H1 (cell line): Measurements from ENCODE around the gene SIRT3. TPM values are rescaled to one million over a fixed set of nuclear protein-coding genes. Genes with fewer than 3 reads are reported as not detected.
A peak's percentile ranks its signal among the peaks of the same experiment; 100 is the strongest.

Experiments
- CEBPB ChIP-seq: IDR thresholded peaks from 2 replicates; pipeline ENCODE4 v1.6.1; 2012; ENCODE audit warnings: low read depth, low read length
- CHD2 ChIP-seq: IDR thresholded peaks from 2 replicates; pipeline ENCODE4 v1.6.1; 2012; ENCODE audit warnings: low read length, improper control_type of control experiment
- CTBP2 ChIP-seq: IDR thresholded peaks from 2 replicates; pipeline ENCODE4 v1.7.0; 2011; ENCODE audit warnings: borderline replicate concordance, mild to moderate bottlenecking, moderate library complexity, mixed read lengths, low read length; ENCODE audit not compliant: insufficient read depth, insufficient read length
- EGR1 ChIP-seq: IDR thresholded peaks from 2 replicates; pipeline ENCODE4 v1.6.1; 2011; ENCODE audit warnings: low read depth, low read length, borderline replicate concordance
- EP300 ChIP-seq, 2 experiments: IDR thresholded peaks; 1 replicate in 1 of 2; 2 replicates in 1 of 2; pipeline ENCODE4 v1.6.1; 2011 to 2012; ENCODE audit warnings: low read depth in 2 of 2, low read length in 2 of 2, mild to moderate bottlenecking in 2 of 2, borderline replicate concordance in 1 of 2, inconsistent platforms in 1 of 2, moderate library complexity in 1 of 2
- EZH2 ChIP-seq: fragments of 200-600 bp; sonication (generic); IDR thresholded peaks from 2 replicates; pipeline ENCODE4 v1.7.1; 2012; ENCODE audit warnings: low read depth, mild to moderate bottlenecking, moderate library complexity, low read length, inconsistent platforms; ENCODE audit not compliant: severe bottlenecking
- GTF2F1 ChIP-seq: IDR thresholded peaks from 2 replicates; pipeline ENCODE4 v1.6.1; 2012; ENCODE audit warnings: low read depth, low read length, improper control_type of control experiment, borderline replicate concordance
- HDAC2 ChIP-seq, 2 experiments: fragments of 300-600 bp in 1 of 2; sonication (generic) in 1 of 2; IDR thresholded peaks; 2 replicates each; pipeline ENCODE4 v1.6.1; 2011 to 2012; ENCODE audit warnings: low read depth in 2 of 2, low read length in 2 of 2, mild to moderate bottlenecking in 2 of 2, moderate library complexity in 2 of 2, borderline replicate concordance in 1 of 2, inconsistent platforms in 1 of 2
- KDM4A ChIP-seq: IDR thresholded peaks from one replicate; pipeline ENCODE4 v1.7.1; 2012; ENCODE audit warnings: low read depth, mild to moderate bottlenecking, moderate library complexity, low read length, inconsistent platforms; ENCODE audit not compliant: severe bottlenecking
- NANOG ChIP-seq: IDR thresholded peaks from 2 replicates; pipeline ENCODE4 v1.6.1; 2011; ENCODE audit warnings: low read length, low read depth, mild to moderate bottlenecking, inconsistent platforms; ENCODE audit not compliant: insufficient read depth, poor library complexity, severe bottlenecking
- NRF1 ChIP-seq: IDR thresholded peaks from 2 replicates; pipeline ENCODE4 v1.6.1; 2011; ENCODE audit warnings: mild to moderate bottlenecking, low read depth, low read length, improper control_type of control experiment
- POU5F1 ChIP-seq: IDR thresholded peaks from 2 replicates; pipeline ENCODE4 v1.6.1; 2011; ENCODE audit warnings: low read depth, mild to moderate bottlenecking, low read length, moderate library complexity
- RAD21 ChIP-seq, 2 experiments: IDR thresholded peaks in 1 of 2; conservative IDR thresholded peaks in 1 of 2; 2 replicates each; pipeline ENCODE4 v1.6.1; 2011; ENCODE audit warnings: low read depth in 2 of 2, low read length in 2 of 2, improper control_type of control experiment in 1 of 2, inconsistent platforms in 1 of 2, mild to moderate bottlenecking in 1 of 2, moderate library complexity in 1 of 2
- RBBP5 ChIP-seq: IDR thresholded peaks from 2 replicates; pipeline ENCODE4 v1.7.1; 2012; ENCODE audit warnings: low read depth, mild to moderate bottlenecking, inconsistent platforms, low read length, moderate library complexity, borderline replicate concordance
- RFX5 ChIP-seq: IDR thresholded peaks from 2 replicates; pipeline ENCODE4 v1.6.1; 2011; ENCODE audit warnings: low read depth, low read length, improper control_type of control experiment, borderline replicate concordance
- RNF2 ChIP-seq: fragments of 200-900, 300-1000 bp; sonication (generic); IDR thresholded peaks from 2 replicates; pipeline ENCODE4 v1.7.1; 2016; ENCODE audit warnings: borderline replicate concordance, low read depth, mild to moderate bottlenecking, antibody characterized with exemption, low read length; ENCODE audit not compliant: poor library complexity, severe bottlenecking; ENCODE audit errors: missing control alignments
- RXRA ChIP-seq: IDR thresholded peaks from 2 replicates; pipeline ENCODE4 v1.6.1; 2011; ENCODE audit warnings: low read depth, mild to moderate bottlenecking, low read length, moderate library complexity; ENCODE audit not compliant: insufficient read depth
- SIX5 ChIP-seq: IDR thresholded peaks from 2 replicates; pipeline ENCODE4 v1.6.1; 2011; ENCODE audit warnings: mild to moderate bottlenecking, low read depth, low read length
- SP4 ChIP-seq: IDR thresholded peaks from 2 replicates; pipeline ENCODE4 v1.6.1; 2012; ENCODE audit warnings: low read length, inconsistent platforms
- TAF7 ChIP-seq: optimal IDR thresholded peaks from 2 replicates; pipeline ENCODE3; 2011; ENCODE audit warnings: low read depth, mild to moderate bottlenecking, inconsistent platforms, low read length, moderate library complexity, borderline replicate concordance
- TBP ChIP-seq: IDR thresholded peaks from 2 replicates; pipeline ENCODE4 v1.6.1; 2011; ENCODE audit warnings: low read depth, low read length, improper control_type of control experiment
- TCF12 ChIP-seq: IDR thresholded peaks from 2 replicates; pipeline ENCODE4 v1.6.1; 2011; ENCODE audit warnings: low read depth, mild to moderate bottlenecking, low read length
- ZNF274 ChIP-seq: IDR thresholded peaks from 2 replicates; pipeline ENCODE4 v1.7.0; 2012; ENCODE audit warnings: low read length, borderline replicate concordance; ENCODE audit errors: extremely low read depth
- polyA plus RNA-seq, 7 experiments: library from polyadenylated mRNA; depleted of rRNA in 3 of 7; stranded (reverse) in 5 of 7; unstranded in 2 of 7; fragments of >200 nt in 5 of 7; fragments of 200-250 nt in 2 of 7; gene quantifications; 1 replicate in 5 of 7; 2 replicates in 1 of 7; 4 replicates in 1 of 7; pipeline versions ENCODE4 v1.2.1 to v1.2.3, GENCODE V29; 2011 to 2013; ENCODE audit warnings: missing spikeins in 2 of 7, mixed read lengths in 2 of 7
- total RNA-seq: library from RNA; stranded (reverse); fragmentation: NEBNext Ultra II Directional; extraction: Animal tissue kit (Norgen Biotek cat#: 25700); gene quantifications from 2 replicates; pipeline ENCODE4 v1.2.1, GENCODE V29; 2021

The SIRT3 gene
- total and polyA plus RNA-seq, 2 of the 8 experiments (the other 6 are each of a cell fraction or from before 2014, with no cell fraction given): 14.3 to 21.6 TPM

DNA sequence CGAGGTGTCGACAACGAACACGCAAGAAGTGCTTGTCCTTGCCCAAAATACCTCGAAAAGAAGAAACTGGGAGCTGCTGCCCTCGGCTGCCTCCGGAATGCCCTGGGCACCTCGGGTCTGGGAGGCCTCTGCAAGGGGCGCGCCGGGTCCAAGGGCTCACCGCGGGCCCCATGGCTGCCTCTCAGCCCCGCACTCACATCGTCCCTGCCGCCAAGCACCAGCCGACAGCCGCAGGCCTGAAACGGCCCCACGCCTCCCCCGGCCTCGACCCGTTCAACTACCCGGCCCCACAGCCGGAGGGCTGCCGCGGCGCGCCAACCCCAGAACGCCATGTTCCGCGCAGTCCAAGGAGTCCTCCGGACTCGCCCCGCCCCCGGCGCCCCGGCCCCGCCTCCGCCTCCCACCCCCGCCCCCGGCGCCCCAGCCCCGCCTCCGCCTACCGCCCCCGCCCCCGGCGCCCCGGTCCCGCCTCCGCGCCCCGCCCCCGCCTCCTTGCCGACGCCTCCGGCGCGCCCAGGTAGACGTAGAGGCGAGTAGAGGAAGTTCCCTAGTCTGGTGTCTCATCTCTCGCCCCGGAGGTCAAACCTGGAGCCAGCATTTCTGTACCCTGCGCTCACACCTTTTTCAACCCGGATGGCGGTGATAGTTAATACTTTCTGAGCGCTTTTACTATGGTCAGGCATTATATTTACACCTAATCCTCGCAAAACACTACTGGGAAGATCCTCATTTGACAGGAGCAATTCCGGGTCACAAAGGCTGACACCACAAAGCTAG lies at the start of gene SIRT3 (continued):
- no peak for TF ChIP-seq NANOG
- TF ChIP-seq KDM4A: peak; percentile 82
- TF ChIP-seq TCF12: no peak
- TF ChIP-seq GTF2F1: no peak
- TF ChIP-seq ZNF274: no peak
- TF ChIP-seq EP300 (IDR thresholded peaks at IDR 0.05; ENCODE audit: borderline replicate concordance in 1 of 2, low read depth in 2 of 2, low read length in 2 of 2): no peak
- TF ChIP-seq EGR1: peak; percentile 87
- no peak for TF ChIP-seq TAF7
- no peak for TF ChIP-seq RFX5
- peak in 1 of 2 experiments; percentile 4; a peak in 1 of 4 replicates for TF ChIP-seq RAD21 (IDR thresholded peaks at IDR 0.05 in 1 of 2, conservative IDR thresholded peaks at IDR 0.05 in 1 of 2; ENCODE audit: low read depth in 2 of 2, low read length in 2 of 2)
- no peak for TF ChIP-seq CTBP2
- no peak for TF ChIP-seq NRF1
- TF ChIP-seq EZH2: no peak
- no peak for TF ChIP-seq HDAC2 (IDR thresholded peaks at IDR 0.05; ENCODE audit: borderline replicate concordance in 1 of 2, low read depth in 2 of 2, low read length in 2 of 2)
- no peak for TF ChIP-seq CEBPB
- TF ChIP-seq TBP: peak; percentile 57; the same call in 1 of the 2 replicates
- no peak for TF ChIP-seq RXRA
- TF ChIP-seq SP4: 0 out of 2 replicates have a peak, but pooled peaks have one; percentile 33
- no peak for TF ChIP-seq RNF2
- no peak for TF ChIP-seq RBBP5
- TF ChIP-seq CHD2: no peak
- TF ChIP-seq POU5F1: no peak
- TF ChIP-seq SIX5: no peak
